GM12892 (cell line): ENCODE results near the gene LZTR1.
A peak's percentile ranks its signal among the peaks of the same experiment; 100 is the strongest.
"Not testable (repeated sequence)": the region's sequence is repeated elsewhere in the genome, so short reads cannot be mapped to it uniquely, and the experiment has no call there.

Experiments used
- DNase-seq: peaks from one replicate; pipeline ENCODE4 v3.0.0; 2011; ENCODE audit not compliant: insufficient read length
- FAIRE-seq: peaks from 2 replicates; lab custom pipeline; 2011; peaks lifted over from hg19 to GRCh38; lab: Jason Lieb, UNC
- POLR2A ChIP-seq: IDR thresholded peaks from 2 replicates; pipeline ENCODE4 v1.6.1; 2011; ENCODE audit warnings: low read depth, low read length, control low read depth
- POLR2AphosphoS5 ChIP-seq: IDR thresholded peaks from 2 replicates; pipeline ENCODE4 v1.6.1; 2011; ENCODE audit warnings: low read depth, low read length, control low read depth
- TAF1 ChIP-seq: IDR thresholded peaks from 2 replicates; pipeline ENCODE4 v1.6.1; 2011; ENCODE audit warnings: low read depth, mild to moderate bottlenecking, control low read depth, low read length, borderline replicate concordance

Gene LZTR1

DNA sequence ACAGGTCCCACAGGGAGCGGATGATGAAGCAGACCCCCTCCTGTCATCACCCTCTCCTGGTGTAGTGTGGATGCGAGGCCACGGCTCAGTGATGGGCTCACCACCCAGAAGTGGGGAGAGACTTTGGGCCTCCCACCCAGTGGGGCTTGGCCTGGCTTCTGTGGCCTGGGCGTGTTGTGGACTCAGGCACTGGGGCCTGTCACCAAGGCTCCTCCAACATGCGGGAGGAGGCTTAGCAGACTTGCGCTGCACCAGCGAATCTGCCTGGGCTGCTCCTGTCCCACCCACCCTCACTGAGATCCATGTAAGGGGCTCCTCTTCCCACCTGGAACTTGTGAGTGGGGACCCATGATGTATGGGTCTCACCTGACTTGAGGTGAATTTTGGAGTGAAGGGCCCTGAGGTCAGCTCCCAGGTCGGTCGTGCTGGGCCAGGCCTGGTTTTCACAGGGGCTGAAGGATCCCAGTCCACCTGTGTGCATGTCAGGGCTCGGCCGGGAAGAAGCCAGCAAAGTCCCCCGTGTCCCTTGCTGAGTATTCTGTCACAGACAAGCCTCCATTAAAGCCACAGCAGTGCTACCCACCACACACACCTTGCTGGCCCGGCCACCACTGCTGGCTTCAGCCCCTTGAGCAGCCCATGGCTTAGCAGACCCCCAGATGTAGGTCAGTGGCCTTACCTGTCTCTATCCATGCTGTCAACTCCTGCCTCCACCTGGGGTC, 15.6 kb downstream of the LZTR1 start:
- no peak for DNase-seq
- peak; percentile 3 for TF ChIP-seq POLR2AphosphoS5
- TF ChIP-seq POLR2A: 0 out of 2 replicates have a peak, but pooled peaks have one; percentile 45
- TF ChIP-seq TAF1: no peak
- FAIRE-seq: no peak

DNA sequence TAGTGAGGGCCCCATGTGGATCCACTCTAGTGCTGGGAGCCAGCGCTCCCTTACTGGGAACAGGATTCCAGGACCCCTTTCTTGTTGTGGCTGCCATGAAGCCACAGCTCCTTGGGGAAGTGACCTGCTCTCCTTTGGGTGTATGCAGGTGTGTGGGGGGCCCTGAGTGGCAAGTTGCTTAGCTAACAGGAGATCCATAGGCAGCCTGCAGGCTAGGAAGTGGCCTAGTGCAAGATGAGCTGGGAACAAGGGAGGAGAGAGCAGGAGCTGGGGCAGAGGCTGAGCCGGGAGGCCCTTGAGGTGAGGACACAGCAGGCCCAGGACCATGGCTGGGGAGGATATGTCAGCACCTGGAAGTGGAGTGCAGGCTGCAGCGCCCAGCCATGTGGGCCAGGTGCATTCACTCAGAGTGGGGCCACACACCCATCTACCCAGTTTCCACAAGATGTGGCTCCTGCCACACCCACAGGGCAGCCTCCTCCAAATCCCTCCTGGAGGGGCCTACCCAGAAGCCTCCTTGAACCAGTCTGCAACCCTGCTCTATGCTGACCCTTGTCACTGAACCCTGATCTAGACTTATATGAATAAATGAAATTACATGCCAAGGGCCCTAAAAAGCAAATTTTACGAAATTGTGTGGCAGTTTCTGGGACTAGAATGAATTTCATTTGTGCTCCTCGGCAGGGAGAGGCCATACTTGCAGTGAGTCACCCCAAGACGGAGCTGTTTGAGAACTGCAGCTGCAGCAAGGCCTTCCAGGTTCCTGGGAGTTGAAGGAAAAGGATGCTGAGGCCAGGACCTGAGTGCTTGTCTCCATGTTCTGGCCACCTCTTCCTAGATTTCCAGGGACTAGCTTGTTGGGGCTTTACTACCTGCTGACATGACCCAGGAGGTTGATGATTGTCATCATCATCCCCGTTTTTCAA, 16.6 kb downstream of the LZTR1 start:
- DNase-seq: no peak
- TF ChIP-seq TAF1 (no peak), POLR2A (peak; percentile 17)
- FAIRE-seq: no peak

DNA sequence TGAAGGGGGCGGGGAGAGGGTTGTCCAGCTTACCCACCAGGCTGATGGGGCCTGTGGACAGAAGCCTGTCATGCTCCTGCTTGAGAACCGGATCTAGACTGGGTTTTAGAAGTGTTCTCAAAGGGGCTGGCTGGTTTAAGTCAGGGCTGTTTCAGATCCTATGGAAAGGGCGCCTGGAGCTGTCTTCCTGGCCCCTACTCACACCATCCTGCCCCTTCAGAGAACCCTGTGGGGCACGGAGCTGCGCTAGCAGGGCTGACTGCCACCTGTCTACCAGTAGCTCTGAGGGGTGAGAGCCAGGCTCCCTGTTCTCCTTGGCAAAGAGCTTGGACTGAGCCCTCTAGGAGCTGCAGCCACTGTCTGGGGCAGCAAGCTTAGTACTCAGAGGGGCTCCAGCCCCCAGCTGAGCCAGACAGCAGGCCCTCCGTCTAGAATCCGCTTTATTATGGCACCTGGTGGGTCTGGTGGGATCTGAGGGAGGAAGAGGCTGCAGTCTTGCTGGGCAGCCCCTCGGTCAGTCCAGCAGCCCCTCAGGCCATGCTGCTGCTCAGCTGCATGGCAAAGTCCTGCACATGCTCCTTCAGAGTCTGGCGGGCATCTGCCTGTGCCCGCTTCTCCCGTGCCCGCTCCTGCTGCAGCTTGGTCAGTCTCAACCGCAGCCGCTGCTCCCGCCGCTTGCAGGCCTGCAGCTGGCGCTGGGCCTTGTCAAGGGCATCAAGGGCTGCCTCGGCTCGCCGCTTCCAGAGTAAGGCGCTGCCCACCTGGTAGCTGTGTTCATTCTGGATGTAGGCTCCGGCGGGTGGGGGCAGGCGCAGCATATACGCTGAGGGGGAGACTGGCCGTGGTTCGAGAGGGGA, 17.5 kb downstream of the LZTR1 start:
- no peak for FAIRE-seq
- no peak for DNase-seq
- TF ChIP-seq TAF1 (no peak), POLR2AphosphoS5 (no peak), POLR2A (no peak; the same call in 1 of the 2 replicates)

DNA sequence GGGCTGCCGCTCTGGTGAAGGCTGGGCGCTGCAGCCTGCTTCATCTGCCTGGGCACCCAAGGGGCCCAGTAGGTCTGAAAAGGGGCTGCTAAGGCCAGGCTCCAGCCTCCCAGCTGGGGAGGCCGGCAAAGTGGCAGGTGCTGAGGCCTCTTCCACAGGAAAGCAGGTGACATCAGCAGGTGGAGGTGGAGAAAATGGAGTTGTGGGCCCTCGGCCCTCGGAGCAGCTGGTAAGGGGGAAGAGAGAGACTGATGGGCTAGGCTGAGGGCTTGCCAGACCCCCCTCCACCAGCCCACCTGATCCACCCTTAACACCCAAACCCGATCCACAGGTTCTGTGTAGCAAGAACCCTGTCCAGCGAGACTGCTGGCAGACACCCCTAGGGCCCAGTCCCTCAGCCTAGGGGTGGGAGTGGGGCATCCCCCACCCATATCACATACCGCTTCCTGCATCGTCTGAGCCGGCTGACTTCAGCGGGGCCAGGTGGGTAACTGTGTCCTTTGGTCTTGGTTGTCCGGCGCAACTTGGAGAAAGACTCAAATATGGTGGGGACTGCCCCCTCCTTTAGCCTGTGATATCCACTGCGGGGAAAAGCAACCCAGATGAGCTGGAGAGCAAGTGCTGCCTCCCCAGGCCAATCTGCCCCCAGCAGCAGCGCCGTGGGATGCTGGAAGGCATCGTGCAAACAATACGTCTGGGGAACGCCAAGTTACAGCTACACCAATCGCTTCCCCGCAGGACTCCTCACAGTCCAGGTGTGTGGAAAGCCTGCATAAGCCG, 18.3 kb downstream of the LZTR1 start:
- TF ChIP-seq POLR2AphosphoS5 (no peak), TAF1 (no peak), POLR2A (no peak; the same call in none of the 2 replicates)
- DNase-seq: no peak
- peak; percentile 9 for FAIRE-seq

DNA sequence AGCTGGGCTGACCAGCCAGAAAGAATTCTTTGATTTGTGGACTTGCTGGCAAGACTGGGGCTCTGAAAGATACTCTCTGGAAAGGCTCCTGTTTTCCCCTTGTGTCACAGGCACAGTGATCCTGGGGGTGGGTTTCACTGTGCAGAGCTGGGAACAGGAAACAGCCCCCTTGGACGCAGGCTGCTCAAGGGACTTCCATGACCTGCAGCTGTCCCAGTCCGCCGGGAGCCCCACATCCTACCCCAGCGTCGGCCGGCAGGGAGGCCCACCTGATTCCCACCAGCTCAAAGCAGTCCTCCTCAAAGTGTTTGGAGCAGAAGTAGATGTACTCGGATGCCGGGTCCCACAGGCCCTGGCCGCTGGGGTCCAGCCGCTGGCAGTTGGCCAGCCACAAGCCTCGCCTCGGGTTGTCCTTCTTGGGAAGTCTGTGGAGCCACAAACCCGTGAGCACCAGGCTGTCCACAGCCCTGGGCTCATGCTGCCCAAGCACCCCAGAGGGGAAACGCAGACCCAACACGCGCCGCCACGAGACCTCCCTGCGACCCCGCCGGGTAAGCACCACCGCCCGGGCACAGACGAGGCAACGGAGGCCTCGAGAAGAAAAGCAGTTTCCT, 19.0 kb downstream of the LZTR1 start:
- no peak for DNase-seq
- FAIRE-seq: peak; percentile 9
- TF ChIP-seq POLR2A (no peak), TAF1 (no peak), POLR2AphosphoS5 (no peak)

DNA sequence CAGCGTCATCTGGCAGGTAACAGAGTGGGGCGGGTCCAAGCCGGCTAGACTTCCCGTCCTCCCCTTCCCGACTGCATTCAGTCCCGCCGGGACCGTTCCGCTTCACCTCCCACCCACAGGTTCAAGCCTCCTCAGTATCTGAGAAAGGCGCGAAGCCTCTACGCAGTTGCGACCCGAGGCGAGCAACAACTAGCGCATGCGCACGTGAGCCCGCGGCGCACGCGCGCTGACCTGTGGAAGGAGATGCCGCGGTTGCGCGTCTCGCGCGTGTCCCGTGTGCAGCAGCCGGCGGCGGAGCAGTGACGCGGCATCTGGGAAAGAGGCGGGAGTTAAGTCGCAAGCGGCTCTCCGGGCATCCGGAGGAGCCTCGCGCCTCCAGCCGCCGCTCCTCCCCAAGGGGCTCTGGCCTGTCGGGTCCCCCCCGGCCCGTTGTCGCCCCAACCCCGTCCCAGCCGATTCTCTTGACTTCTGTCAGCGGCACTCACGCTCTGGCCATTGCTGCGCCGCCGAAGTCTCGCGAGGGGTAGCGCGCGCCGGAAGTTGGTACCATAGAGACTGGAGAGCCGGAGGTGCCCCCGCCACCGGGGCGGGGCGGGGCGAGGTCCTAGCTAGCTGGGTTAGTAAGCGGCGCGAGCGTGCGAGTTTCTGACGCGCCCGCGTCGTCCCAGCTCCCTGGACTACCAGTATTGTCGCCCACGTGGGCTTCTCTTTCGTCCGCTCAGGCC, 19.7 kb downstream of the LZTR1 start, which contains the start of gene THAP7:
THAP7 (minus strand) TSS at position 518 of the 725 bp plus-strand sequence; CDS start at position 311, 207 bp downstream.
- DNase-seq (peak; percentile 97), FAIRE-seq (peak; percentile 100)
- TF ChIP-seq POLR2AphosphoS5 (peak; percentile 93), POLR2A (peak; percentile 90; the same call in 1 of the 2 replicates), TAF1 (peak; percentile 91)

DNA sequence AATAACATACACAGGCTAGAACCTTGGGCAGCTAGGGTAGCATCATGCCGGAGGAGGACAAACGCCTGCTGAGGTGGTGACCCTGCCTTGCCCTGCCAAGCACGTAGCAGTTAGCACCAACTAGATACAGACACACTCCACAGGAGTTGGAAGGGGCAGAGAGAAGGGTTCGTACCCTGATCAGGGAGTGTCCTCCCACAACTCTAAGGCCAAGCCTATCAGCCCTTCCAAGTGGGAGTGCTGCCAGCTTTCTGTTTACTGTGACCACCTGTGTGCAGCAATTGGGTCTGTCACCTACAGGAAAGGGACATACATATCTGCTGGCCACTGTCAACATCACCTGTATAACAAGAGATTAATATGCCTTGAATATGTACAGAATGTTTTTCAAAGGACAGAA, 21.7 kb downstream of the LZTR1 start:
- no peak for DNase-seq
- FAIRE-seq: no peak
- TF ChIP-seq TAF1 (no peak), POLR2A (no peak; the same call in 1 of the 2 replicates), POLR2AphosphoS5 (no peak)

DNA sequence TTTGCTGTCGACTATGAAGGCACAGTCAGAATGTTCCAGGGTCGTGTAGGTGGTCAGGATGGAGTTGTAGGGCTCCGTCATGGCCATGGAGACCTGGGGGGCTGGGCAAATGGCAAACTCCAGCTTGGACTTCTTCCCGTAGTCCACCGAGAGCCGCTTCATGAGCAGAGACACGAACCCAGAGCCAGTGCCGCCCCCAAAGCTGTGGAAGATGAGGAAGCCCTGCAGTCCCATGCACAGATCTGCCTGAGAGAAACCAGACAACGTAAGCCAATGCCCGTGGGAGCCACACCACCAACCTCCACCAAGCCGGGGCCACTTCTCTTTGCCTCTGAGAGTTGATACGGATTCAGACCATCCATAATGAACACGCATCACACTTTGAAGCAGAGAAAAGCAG, 27.1 kb downstream of the LZTR1 start:
- FAIRE-seq, DNase-seq: not testable (repeated sequence)

DNA sequence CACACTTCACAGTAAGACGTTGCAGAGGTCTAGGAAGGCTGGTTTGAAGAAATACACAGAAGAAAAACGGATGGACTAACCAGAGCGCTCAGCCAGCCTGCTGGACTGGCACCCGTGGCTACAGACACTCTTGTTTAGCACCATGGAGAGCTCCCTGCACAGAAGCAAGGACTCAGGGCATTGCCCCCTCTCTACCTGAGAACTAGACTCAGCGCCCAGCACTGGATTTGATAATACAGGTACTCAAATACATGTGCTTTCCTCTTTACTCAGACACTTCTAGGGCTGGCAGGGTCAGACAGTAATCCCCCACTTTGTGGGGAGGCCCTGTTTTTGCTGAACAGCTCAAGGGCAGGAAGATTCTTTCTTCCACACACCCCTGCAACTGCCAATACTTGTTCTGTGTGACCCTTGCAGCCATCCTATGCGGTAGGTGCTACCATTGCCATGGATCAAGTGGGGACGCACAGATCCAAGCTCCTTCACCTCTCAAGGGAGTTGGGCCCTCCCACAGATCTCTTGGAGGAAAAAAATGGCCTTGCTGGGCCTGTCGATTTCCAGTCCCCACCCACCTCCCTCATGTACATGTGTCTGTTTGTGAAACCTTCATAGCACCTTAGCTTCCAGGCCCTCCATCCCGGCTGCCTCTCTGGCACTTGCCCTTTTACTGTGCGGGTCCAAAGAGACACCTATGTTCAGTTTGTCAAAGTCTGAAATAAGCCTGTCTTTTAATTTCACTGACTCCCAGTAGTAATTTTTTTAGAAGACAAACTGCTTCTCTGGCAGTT, 27.7 kb downstream of the LZTR1 start:
- no peak for TF ChIP-seq POLR2A
- no peak for TF ChIP-seq POLR2AphosphoS5
- TF ChIP-seq TAF1: no peak
- DNase-seq (no peak), FAIRE-seq (peak; percentile 5)
